CD4-positive, alpha-beta T cell (primary cell): ENCODE results near the gene PCNA. TPM values are rescaled to one million over a fixed set of nuclear protein-coding genes. Genes with fewer than 3 reads are reported as not detected.

Source experiments
- ATAC-seq: fragments of 200-7000 bp; cut with Tn5 transposase; one replicate; pipeline ENCODE4 v1.10.0; 2022; ENCODE audit warnings: mild to moderate bottlenecking; ENCODE audit not compliant: poor library complexity
- CTCF ChIA-PET: fragments of 350-600 bp; sonication (Branson Sonifier 250); formaldehyde crosslinking; loops from one replicate; lab custom pipeline; 2021; ENCODE audit warnings: antibody characterized with exemption, inconsistent platforms; lab: Charles Lee
- POLR2A ChIA-PET: fragments of 350-600 bp; sonication (Branson Sonifier 250); formaldehyde crosslinking; loops from one replicate; lab custom pipeline; 2021; ENCODE audit warnings: antibody characterized with exemption, inconsistent platforms; lab: Charles Lee
- DNase-seq, 14 experiments: peaks; one replicate each; pipeline ENCODE4 v3.0.0-alpha.2; 2013 to 2020; ENCODE audit warnings: mixed read lengths in 2 of 14
- H3K27ac ChIP-seq, 2 donors: one replicate each; pipeline versions ENCODE4 v1.5.1 to v1.7.0; 2013; ENCODE audit warnings: low read length in 2 of 2, low read depth in 1 of 2, mild to moderate bottlenecking in 1 of 2
- H3K27me3 ChIP-seq, 2 experiments: 1 replicate in 1 of 2; 2 replicates in 1 of 2; pipeline versions ENCODE4 v1.6.1 to v1.7.0; 2013; ENCODE audit warnings: low read length in 2 of 2, control low read depth in 1 of 2, mild to moderate bottlenecking in 1 of 2, moderate library complexity in 1 of 2; ENCODE audit not compliant: insufficient read depth in 2 of 2, control insufficient read depth in 1 of 2
- H3K36me3 ChIP-seq: one replicate; pipeline ENCODE4 v1.6.1; 2013; ENCODE audit warnings: low read length, control low read depth; ENCODE audit not compliant: insufficient read depth
- H3K4me1 ChIP-seq: one replicate; pipeline ENCODE4 v1.6.1; 2013; ENCODE audit warnings: low read length, control low read depth; ENCODE audit not compliant: insufficient read depth
- H3K4me3 ChIP-seq: one replicate; pipeline ENCODE4 v1.5.1; 2013; ENCODE audit warnings: mild to moderate bottlenecking, low read length, moderate library complexity
- H3K9me3 ChIP-seq, 2 experiments: 1 replicate in 1 of 2; 2 replicates in 1 of 2; pipeline versions ENCODE4 v1.6.1 to v1.7.0; 2013; ENCODE audit warnings: low read length in 2 of 2, mild to moderate bottlenecking in 2 of 2, control low read depth in 1 of 2, moderate library complexity in 1 of 2; ENCODE audit not compliant: control insufficient read depth in 1 of 2, insufficient read depth in 1 of 2
- H3K27ac Mint-ChIP-seq: one replicate; pipeline ENCODE4 v1.8.0; 2020; ENCODE audit warnings: mixed read lengths
- H3K27me3 Mint-ChIP-seq: one replicate; pipeline ENCODE4 v1.8.0; 2021; ENCODE audit warnings: mixed read lengths
- H3K36me3 Mint-ChIP-seq: one replicate; pipeline ENCODE4 v1.8.0; 2021; ENCODE audit warnings: low read depth, mixed read lengths
- H3K4me1 Mint-ChIP-seq: one replicate; pipeline ENCODE4 v1.8.0; 2021; ENCODE audit warnings: low read depth, mixed read lengths
- H3K4me3 Mint-ChIP-seq: one replicate; pipeline ENCODE4 v1.8.0; 2020; ENCODE audit warnings: mild to moderate bottlenecking, mixed read lengths
- H3K9me3 Mint-ChIP-seq: one replicate; pipeline ENCODE4 v1.8.0; 2020; ENCODE audit warnings: mixed read lengths
- intact Hi-C, 2 experiments: fragments of 100-400 bp; cut with DNase I in 1 of 2; cut with micrococcal nuclease in 1 of 2; formaldehyde crosslinking; loops; one replicate each; pipeline versions ENCODE4 v1.15.1 to v1.9.0; 2023 to 2025; cut with DNase I, micrococcal nuclease
- total RNA-seq, 174 experiments: library from RNA in 2 of 174; stranded (reverse) in 2 of 174; gene quantifications; one replicate each; pipeline ENCODE4 v1.2.3 and lab custom pipeline; 2021 to 2026
- TF ChIP-seq, protein P1 (sequence below): fragments of 200-600 bp; IDR thresholded peaks from one replicate; pipeline ENCODE4 v1.8.0; 2022; ENCODE audit warnings: antibody characterized with exemption, mild to moderate bottlenecking

Gene PCNA
- total RNA-seq, 2 experiments from 2014 or later, result 32.6 to 33.0 TPM

DNA sequence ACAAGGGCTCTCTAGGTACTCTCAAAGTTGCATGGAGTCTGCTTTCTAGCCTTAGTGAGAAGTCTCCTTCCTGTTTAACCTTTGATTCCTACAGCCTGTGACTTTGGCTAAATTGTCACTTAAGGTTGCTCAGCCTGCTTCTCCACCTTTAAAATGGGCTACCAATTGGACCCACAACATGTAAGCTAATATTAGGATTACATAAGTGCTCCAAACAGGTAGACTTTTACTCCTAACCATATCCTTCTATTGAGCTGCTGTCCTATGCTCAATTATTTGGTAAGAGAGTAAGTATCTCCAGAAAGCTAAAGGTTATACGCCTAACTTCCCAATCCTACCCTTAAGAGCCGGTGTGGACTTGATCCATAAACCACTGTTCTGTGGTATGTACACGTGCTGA lies 2.9 kb downstream of the PCNA start:
- H3K27me3 Mint-ChIP-seq, result no peaks in the 10 kb centered on the region
- H3K27ac Mint-ChIP-seq, result no peak overlapping the region
- TF ChIP-seq, protein P1, sequence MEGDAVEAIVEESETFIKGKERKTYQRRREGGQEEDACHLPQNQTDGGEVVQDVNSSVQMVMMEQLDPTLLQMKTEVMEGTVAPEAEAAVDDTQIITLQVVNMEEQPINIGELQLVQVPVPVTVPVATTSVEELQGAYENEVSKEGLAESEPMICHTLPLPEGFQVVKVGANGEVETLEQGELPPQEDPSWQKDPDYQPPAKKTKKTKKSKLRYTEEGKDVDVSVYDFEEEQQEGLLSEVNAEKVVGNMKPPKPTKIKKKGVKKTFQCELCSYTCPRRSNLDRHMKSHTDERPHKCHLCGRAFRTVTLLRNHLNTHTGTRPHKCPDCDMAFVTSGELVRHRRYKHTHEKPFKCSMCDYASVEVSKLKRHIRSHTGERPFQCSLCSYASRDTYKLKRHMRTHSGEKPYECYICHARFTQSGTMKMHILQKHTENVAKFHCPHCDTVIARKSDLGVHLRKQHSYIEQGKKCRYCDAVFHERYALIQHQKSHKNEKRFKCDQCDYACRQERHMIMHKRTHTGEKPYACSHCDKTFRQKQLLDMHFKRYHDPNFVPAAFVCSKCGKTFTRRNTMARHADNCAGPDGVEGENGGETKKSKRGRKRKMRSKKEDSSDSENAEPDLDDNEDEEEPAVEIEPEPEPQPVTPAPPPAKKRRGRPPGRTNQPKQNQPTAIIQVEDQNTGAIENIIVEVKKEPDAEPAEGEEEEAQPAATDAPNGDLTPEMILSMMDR, result no peak
- H3K9me3 Mint-ChIP-seq, result no peaks in the 10 kb centered on the region
- peaks cover 29% of the 10 kb centered on the region for H3K4me1 ChIP-seq
- H3K4me3 ChIP-seq, result no peak overlapping the region
- ChIA-PET CTCF (no interaction called here), POLR2A (interaction anchor here (0.8 kb wide), 1 partner anchor 39 kb away, joined by 3 read pairs; no protein-coding TSS in a partner anchor)
- no peaks in the 10 kb centered on the region for H3K27me3 ChIP-seq
- peaks cover 57% of the 10 kb centered on the region for H3K4me1 Mint-ChIP-seq
- no peak overlapping the region for H3K27ac ChIP-seq
- no peaks in the 10 kb centered on the region for H3K9me3 ChIP-seq
- peaks cover 71% of the 10 kb centered on the region for H3K36me3 Mint-ChIP-seq
- ATAC-seq (no peak), DNase-seq (no peak)
- peaks cover 36% of the 10 kb centered on the region for H3K36me3 ChIP-seq
- H3K4me3 Mint-ChIP-seq, result no peak overlapping the region
- intact Hi-C loops, result loop anchor here in 1 of 2 experiments (5.0 kb wide), 1 partner anchor 835 kb away; the partner anchor contains the start of genes MCM8 and TRMT6

DNA sequence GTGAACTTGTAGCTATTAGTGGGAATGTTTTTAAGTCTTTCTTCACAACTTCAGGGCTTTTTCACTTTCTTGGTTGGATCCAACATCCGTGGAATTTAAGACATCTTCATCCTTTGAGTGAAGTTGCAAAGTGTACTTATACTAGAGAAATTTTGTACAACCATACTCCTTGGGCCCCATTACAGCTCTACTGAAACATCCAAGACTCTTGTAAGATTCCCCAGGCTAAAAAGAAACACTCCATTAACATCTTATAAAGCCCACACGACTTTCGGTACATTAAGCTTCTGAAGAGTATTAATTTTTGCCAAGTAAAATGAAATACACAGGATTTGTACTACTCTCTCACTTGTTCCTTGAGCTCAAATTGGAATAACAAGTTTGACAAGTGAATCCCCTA lies 5.4 kb downstream of the PCNA start:
- intact Hi-C loops, result no loop called here
- POLR2A ChIA-PET, result no interaction called here
- H3K4me1 Mint-ChIP-seq, result peaks cover 40% of the 10 kb centered on the region
- Histone ChIP-seq H3K4me3 (no peak overlapping the region), H3K9me3 (no peaks in the 10 kb centered on the region), H3K27ac (no peak overlapping the region), H3K4me1 (peaks cover 24% of the 10 kb centered on the region), H3K27me3 (no peaks in the 10 kb centered on the region), H3K36me3 (peaks cover 51% of the 10 kb centered on the region)
- H3K27me3 Mint-ChIP-seq, result no peaks in the 10 kb centered on the region
- peak overlapping the region; percentile 45 for H3K27ac Mint-ChIP-seq
- H3K9me3 Mint-ChIP-seq, result no peaks in the 10 kb centered on the region
- peak overlapping the region; percentile 63 for H3K4me3 Mint-ChIP-seq
- TF ChIP-seq, protein P1, result no peak
- DNase-seq (no peak), ATAC-seq (no peak)
- CTCF ChIA-PET, result interaction anchor here (1.5 kb wide), 1 partner anchor 10 kb away, joined by 4 read pairs; no protein-coding TSS in a partner anchor
- H3K36me3 Mint-ChIP-seq, result peaks cover 77% of the 10 kb centered on the region

DNA sequence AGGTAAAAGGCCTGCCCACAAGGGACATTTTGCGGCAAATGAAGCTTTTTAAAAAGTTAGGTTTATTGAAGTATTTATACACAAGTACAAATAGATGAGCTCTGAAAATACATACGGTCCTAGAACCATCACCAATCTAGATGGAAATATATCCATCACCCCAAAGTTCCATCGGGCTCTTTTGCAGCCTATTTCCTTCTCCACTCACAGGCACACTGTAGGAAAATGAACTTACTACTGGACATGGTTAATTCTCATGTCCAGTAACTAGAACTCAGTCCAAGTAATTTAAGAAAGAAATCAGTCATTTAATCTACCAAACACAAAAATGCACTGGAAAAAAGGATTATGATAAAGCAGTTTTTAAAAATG lies 6.2 kb downstream of the PCNA start:
- TF ChIP-seq, protein P1, result no peak
- Mint-ChIP-seq H3K4me1 (peaks cover 33% of the 10 kb centered on the region), H3K4me3 (peak overlapping the region; percentile 98), H3K27me3 (no peaks in the 10 kb centered on the region), H3K36me3 (peaks cover 79% of the 10 kb centered on the region), H3K27ac (peak overlapping the region; percentile 99), H3K9me3 (no peaks in the 10 kb centered on the region)
- Histone ChIP-seq H3K27ac (peak overlapping the region; percentile 90 to 92), H3K4me3 (peak overlapping the region; percentile 72), H3K36me3 (peaks cover 57% of the 10 kb centered on the region), H3K27me3 (no peaks in the 10 kb centered on the region), H3K9me3 (no peaks in the 10 kb centered on the region), H3K4me1 (peaks cover 18% of the 10 kb centered on the region)
- DNase-seq (no peak), ATAC-seq (no peak)
- ChIA-PET POLR2A (no interaction called here), CTCF (interaction anchor here (1.5 kb wide), 1 partner anchor 11 kb away, joined by 4 read pairs; no protein-coding TSS in a partner anchor)
- intact Hi-C loops, result no loop called here
